NCI-H2196 (cell line): ENCODE data around the gene CAPSL.
"Not testable (repeated sequence)": the region's sequence is repeated elsewhere in the genome, so short reads cannot be mapped to it uniquely, and the experiment has no call there.

Experiments
- DNase-seq: peaks from one replicate; lab custom pipeline; 2025; ENCODE audit not compliant: unreplicated experiment; lab: John Stamatoyannopoulos, UW

CAPSL gene

GRCh38 chr5:35938568-35939227 is at the start of gene CAPSL:
TSS of gene CAPSL (minus strand) at chr5:35938622. CDS start at chr5:35921120, 17,502 bp downstream.
- peak; percentile 46 for DNase-seq

- no peak for DNase-seq
Measured at GRCh38 chr5:35987776-35988175, 49.4 kb upstream of the CAPSL start.

GRCh38 chr5:35979715-35980114 is 41.3 kb upstream of the CAPSL start:
- no peak for DNase-seq

- DNase-seq, result not testable (repeated sequence)
Measured at GRCh38 chr5:35976859-35977258, 38.4 kb upstream of the CAPSL start.

GRCh38 chr5:35974570-35974969 is 36.1 kb upstream of the CAPSL start:
- DNase-seq, result no peak

- no peak for DNase-seq
Measured at GRCh38 chr5:35971878-35972210, 33.4 kb upstream of the CAPSL start.

GRCh38 chr5:35971186-35971877 is 32.9 kb upstream of the CAPSL start:
- no peak for DNase-seq

GRCh38 chr5:35963381-35963843 is 25.0 kb upstream of the CAPSL start:
- DNase-seq, result no peak

- no peak for DNase-seq
Measured at GRCh38 chr5:35960328-35960727, 21.9 kb upstream of the CAPSL start.

- DNase-seq, result no peak
Measured at GRCh38 chr5:35956429-35956828, 18.0 kb upstream of the CAPSL start.

GRCh38 chr5:35954175-35954574 is 15.8 kb upstream of the CAPSL start:
- DNase-seq, result no peak

- no peak for DNase-seq
Measured at GRCh38 chr5:35947085-35947484, 8.7 kb upstream of the CAPSL start.

GRCh38 chr5:35939639-35940038 is 1.2 kb upstream of the CAPSL start:
- no peak for DNase-seq

- DNase-seq, result peak; percentile 61
Measured at GRCh38 chr5:35926389-35927051, 11.9 kb downstream of the CAPSL start.

- DNase-seq, result peak; percentile 47
Measured at GRCh38 chr5:35924950-35925722, 13.3 kb downstream of the CAPSL start.

- no peak for DNase-seq
Measured at GRCh38 chr5:35924122-35924949, 14.1 kb downstream of the CAPSL start.

- DNase-seq, result no peak
Measured at GRCh38 chr5:35922468-35922867, 16.0 kb downstream of the CAPSL start.

- DNase-seq, result no peak
Measured at GRCh38 chr5:35921930-35922329, 16.5 kb downstream of the CAPSL start.

GRCh38 chr5:35920890-35921289 is 17.5 kb downstream of the CAPSL start:
- no peak for DNase-seq

- no peak for DNase-seq
Measured at GRCh38 chr5:35919191-35919590, 19.2 kb downstream of the CAPSL start.

- DNase-seq, result no peak
Measured at GRCh38 chr5:35908814-35909213, 29.6 kb downstream of the CAPSL start.
